GM12864 (cell line): Measurements from ENCODE around the gene RASAL1.
A peak's percentile ranks its signal among the peaks of the same experiment; 100 is the strongest.

ENCODE experiments used
- DNase-seq: peaks from one replicate; pipeline ENCODE4 v3.0.0-alpha.2; 2011; ENCODE audit warnings: low read depth
- H3K4me3 ChIP-seq: 2 replicates; pipeline ENCODE4 v1.5.1; 2011; ENCODE audit warnings: mild to moderate bottlenecking, low read depth, low read length, control low read depth
- CTCF ChIP-seq: IDR thresholded peaks from 2 replicates; pipeline ENCODE4 v1.5.1; 2011; ENCODE audit warnings: low read depth, mild to moderate bottlenecking, moderate library complexity, low read length, control low read depth, inconsistent platforms; ENCODE audit errors: missing control alignments

RASAL1 gene

GRCh38 chr12:113095405-113095804 lies 40.2 kb downstream of the RASAL1 start:
- no peak for TF ChIP-seq CTCF
- no peak overlapping the region for H3K4me3 ChIP-seq
- no peak for DNase-seq

GRCh38 chr12:113094738-113095137 lies 40.8 kb downstream of the RASAL1 start:
- TF ChIP-seq CTCF: no peak
- no peak overlapping the region for H3K4me3 ChIP-seq
- DNase-seq: no peak

- no peak for TF ChIP-seq CTCF
- H3K4me3 ChIP-seq: no peak overlapping the region
- DNase-seq: no peak
Observed at GRCh38 chr12:113093409-113094101, 42.0 kb downstream of the RASAL1 start.

GRCh38 chr12:113092607-113093408 lies 42.8 kb downstream of the RASAL1 start:
- TF ChIP-seq CTCF: peak; percentile 41
- DNase-seq: no peak
- H3K4me3 ChIP-seq: no peak overlapping the region

GRCh38 chr12:113091506-113091905 lies 44.1 kb downstream of the RASAL1 start:
- DNase-seq: no peak
- TF ChIP-seq CTCF: no peak
- no peak overlapping the region for H3K4me3 ChIP-seq

- no peak for TF ChIP-seq CTCF
- DNase-seq: no peak
- H3K4me3 ChIP-seq: no peak overlapping the region
Observed at GRCh38 chr12:113090740-113091139, 44.8 kb downstream of the RASAL1 start.
